ENCODE results near the gene SLC16A3.
"Not testable (repeated sequence)": the region's sequence is repeated elsewhere in the genome, so short reads cannot be mapped to it uniquely, and the experiment has no call there.

SLC16A3 gene

DNA sequence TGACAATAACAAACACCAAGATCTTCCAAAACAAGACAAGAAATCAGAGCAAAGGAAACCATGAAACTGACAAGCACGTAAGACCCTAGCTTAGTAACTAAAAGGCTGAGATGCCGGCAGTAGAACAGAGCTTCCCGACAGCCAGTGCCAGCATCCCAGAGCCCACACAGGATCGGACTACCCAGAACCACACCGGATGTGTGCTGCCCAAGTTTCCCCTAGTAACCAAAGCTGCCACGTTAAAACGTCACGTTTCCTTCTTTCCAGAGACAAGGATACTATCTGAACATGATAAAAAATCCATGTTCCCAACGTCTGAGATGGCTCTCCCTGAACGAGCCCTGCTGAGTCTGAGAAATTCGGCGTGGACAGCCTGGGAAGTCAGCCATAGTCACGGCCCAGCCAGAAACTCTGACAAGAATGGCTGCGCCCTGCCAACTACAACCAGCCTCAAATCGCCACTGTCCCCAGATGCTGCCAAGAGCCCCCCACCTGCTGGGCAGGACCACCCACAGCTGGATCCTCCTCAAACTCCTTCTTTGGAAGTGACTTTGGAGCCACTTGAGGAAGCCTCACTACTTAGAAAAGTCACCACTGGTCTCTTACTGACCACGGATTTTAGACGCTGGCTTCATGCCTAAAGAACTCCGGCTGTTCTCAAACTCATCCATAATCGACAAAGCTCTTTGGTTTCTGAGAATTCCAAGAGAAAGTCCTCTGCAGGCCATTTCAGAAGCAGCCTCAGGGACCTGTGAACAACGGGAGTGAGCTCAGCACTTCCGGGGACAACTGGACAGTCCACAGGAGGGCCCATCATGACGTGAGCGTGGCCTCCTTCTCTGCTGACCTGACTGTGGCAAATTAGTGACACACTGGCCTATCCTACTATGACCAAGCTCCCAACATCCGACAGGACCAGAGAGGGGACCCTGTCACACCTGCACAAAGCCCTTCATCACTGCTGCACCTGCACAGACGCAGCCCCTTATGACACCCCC, 32.9 kb upstream of the SLC16A3 start:
- TF ChIP-seq JUND (IDR thresholded peaks at IDR 0.05; ENCODE audit: low read depth), result no peak
- in situ Hi-C loops (cut with HindIII; ENCODE audit: low pct_unique_long_range_greater_than_20kb, low sequenced_read_pairs), result no loop called here
- no peak for DNase-seq (ENCODE audit: low read depth in 1 of 2, low spot score in 1 of 2)

DNA sequence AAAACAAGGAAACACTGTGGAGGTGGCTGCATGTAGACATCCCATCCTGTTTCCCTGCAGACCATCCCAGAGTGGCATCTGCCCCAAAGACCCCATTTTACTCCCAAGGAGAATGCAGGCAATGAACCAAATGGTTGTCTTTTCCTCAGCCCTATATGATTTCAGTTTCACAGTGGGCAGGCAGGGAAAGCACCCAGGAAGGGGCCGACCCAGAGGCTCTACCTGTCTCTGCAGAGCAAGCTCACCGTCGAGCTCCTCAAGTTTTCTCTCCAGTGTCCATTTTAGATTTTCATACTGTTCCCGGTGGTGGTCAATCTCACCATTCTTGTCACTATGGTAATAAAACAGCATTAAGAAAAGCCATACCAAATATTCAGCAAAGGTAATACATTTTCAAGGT, 30.8 kb upstream of the SLC16A3 start:
- in situ Hi-C loops (cut with HindIII; ENCODE audit: low pct_unique_long_range_greater_than_20kb, low sequenced_read_pairs), result no loop called here
- no peak for DNase-seq (ENCODE audit: low read depth in 1 of 2, low spot score in 1 of 2)
- no peak for TF ChIP-seq JUND (IDR thresholded peaks at IDR 0.05; ENCODE audit: low read depth)

DNA sequence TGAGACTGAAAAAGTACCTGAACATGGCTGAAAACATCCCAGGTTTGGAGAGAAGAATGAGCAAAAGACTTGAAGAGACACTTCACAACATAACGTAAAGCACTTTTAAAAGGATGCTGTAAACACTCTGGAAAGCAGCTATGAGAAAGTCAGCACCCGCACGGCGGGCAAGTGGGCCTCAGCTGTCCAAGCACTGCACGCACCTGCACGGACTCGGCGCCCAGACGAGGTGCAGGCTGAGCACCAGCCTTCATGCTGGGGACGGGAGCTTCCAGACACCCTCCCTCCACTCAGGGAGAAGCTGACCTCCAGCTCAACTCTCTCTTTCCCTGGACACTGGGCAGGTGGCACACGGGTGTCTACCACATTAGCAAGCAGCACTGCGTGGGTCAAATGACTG, 29.3 kb upstream of the SLC16A3 start:
- TF ChIP-seq JUND (IDR thresholded peaks at IDR 0.05; ENCODE audit: low read depth), result no peak
- in situ Hi-C loops (cut with HindIII; ENCODE audit: low pct_unique_long_range_greater_than_20kb, low sequenced_read_pairs), result no loop called here
- DNase-seq (ENCODE audit: low read depth in 1 of 2, low spot score in 1 of 2), result no peak

DNA sequence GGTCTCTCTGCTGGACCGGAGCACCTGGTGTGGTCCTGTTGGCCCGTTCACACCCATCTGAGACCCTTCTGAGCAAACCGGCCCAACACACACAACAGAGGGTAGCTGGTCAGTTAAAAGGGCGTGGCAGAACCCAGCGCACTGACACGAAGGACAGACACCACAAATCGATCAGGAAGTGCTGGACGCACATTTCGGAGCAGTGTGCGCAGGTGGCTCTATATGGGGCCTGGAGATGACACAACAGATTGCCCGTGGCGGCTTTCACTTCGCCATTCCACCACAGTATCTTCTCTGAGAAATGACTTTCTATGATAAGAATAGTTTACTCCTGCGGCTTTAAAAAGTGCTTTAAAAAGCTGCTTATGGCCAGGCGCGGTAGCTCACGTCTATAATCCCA, 28.7 kb upstream of the SLC16A3 start:
- in situ Hi-C loops (cut with HindIII; ENCODE audit: low pct_unique_long_range_greater_than_20kb, low sequenced_read_pairs), result no loop called here
- no peak for DNase-seq (ENCODE audit: low read depth in 1 of 2, low spot score in 1 of 2)
- TF ChIP-seq JUND (IDR thresholded peaks at IDR 0.05; ENCODE audit: low read depth), result no peak

DNA sequence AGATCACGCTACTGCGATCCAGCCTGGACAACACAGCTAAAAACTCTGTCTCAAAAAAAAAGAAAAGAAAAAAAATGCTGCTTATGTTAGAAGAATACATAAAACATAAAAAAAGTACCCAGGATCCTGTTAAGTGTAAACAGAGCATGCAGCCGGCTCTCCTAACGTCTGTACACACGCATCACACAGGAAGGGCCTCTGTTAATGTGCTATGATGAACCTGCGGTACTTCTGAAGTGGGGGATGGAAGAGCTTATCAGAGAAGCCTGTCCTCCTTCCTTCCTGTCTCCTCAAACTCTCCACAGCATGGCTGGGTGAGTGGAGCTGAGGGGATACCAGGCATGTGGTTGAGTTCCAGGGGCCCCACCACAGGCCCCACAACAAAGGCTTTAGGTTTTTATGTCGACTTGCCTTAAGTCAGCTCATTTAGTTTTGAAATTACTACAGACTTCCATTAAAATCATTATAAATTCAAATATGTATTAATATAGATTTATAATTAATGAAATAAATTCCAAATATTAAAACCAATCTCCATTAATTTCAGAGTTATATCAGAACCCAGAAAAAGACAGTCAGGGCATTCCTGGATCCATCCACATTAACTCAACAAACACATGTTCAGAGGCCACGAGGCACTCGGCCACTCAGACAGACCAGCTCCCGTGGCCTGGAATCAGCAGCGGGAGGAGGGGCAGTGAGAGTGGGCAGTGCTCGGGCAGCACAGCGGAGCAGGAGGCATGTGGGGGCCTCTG, 27.9 kb upstream of the SLC16A3 start:
- no peak for TF ChIP-seq JUND (IDR thresholded peaks at IDR 0.05; ENCODE audit: low read depth)
- DNase-seq (ENCODE audit: low read depth in 1 of 2, low spot score in 1 of 2), result no peak
- in situ Hi-C loops (cut with HindIII; ENCODE audit: low pct_unique_long_range_greater_than_20kb, low sequenced_read_pairs), result no loop called here

DNA sequence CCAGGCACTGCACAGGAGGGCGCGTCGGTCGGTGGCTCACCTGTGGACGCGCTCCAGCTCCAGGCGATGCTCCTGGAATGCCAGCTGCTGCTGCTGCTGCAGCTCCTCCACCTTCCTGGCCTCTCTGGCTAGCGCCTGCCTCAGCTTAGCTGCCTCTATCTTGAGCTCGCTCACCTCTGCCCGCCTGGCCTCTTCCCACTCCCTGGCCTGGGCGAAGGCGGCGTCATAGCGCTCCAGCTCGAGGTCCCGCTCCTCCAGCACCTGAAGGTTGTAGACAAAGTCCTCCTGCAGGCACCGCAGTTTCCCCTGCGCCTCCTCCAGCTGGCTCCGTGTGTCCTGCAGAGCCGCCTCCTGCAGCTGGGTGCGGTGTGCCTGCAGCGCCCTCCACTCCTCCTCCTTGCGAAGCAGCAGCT, 27.3 kb upstream of the SLC16A3 start:
- no peak for TF ChIP-seq JUND (IDR thresholded peaks at IDR 0.05; ENCODE audit: low read depth)
- no peak for DNase-seq (ENCODE audit: low read depth in 1 of 2, low spot score in 1 of 2)
- in situ Hi-C loops (cut with HindIII; ENCODE audit: low pct_unique_long_range_greater_than_20kb, low sequenced_read_pairs), result no loop called here

DNA sequence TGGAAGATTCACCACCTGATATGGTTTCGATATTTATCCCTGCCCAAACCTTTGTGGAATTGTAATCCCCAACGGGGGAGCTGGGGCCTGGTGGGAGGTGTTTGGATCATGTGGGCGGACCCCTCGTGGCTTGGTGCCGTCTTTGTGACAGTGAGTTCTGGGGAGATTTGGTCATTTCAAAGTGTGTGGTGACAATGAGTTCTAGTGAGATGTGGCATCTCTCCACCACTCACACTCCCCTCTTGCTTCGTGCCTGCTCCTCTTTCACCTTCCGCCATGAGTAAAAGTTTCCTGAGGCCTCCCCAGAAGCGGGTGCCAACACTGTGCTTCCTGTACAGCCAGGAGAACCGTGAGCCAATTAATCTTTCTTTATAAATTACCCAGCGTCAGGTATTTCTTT, 25.9 kb upstream of the SLC16A3 start:
- in situ Hi-C loops (cut with HindIII; ENCODE audit: low pct_unique_long_range_greater_than_20kb, low sequenced_read_pairs), result no loop called here
- no peak for TF ChIP-seq JUND (IDR thresholded peaks at IDR 0.05; ENCODE audit: low read depth)
- no peak for DNase-seq (ENCODE audit: low read depth in 1 of 2, low spot score in 1 of 2)

DNA sequence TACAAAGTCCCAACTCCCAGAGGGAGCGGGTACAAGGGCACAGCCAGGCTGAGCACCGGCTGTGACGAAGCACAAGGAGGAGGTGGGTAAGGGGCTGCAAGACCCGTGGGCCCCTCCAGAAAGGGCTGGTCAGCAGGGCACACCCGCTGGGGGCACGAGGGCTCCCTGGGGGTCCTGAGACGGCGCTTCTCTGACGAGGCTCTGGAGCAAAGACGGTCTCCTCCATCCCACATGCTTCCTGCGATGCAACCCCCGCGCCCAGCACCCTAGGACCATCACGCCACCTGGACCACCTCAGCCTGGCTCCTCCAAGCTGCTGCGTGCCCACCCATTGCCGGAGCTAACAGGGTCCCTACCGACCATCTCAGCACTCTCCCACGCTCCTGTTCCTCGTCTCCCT, 24.9 kb upstream of the SLC16A3 start:
- TF ChIP-seq JUND (IDR thresholded peaks at IDR 0.05; ENCODE audit: low read depth), result no peak
- DNase-seq (ENCODE audit: low read depth in 1 of 2, low spot score in 1 of 2), result no peak
- in situ Hi-C loops (cut with HindIII; ENCODE audit: low pct_unique_long_range_greater_than_20kb, low sequenced_read_pairs), result no loop called here

DNA sequence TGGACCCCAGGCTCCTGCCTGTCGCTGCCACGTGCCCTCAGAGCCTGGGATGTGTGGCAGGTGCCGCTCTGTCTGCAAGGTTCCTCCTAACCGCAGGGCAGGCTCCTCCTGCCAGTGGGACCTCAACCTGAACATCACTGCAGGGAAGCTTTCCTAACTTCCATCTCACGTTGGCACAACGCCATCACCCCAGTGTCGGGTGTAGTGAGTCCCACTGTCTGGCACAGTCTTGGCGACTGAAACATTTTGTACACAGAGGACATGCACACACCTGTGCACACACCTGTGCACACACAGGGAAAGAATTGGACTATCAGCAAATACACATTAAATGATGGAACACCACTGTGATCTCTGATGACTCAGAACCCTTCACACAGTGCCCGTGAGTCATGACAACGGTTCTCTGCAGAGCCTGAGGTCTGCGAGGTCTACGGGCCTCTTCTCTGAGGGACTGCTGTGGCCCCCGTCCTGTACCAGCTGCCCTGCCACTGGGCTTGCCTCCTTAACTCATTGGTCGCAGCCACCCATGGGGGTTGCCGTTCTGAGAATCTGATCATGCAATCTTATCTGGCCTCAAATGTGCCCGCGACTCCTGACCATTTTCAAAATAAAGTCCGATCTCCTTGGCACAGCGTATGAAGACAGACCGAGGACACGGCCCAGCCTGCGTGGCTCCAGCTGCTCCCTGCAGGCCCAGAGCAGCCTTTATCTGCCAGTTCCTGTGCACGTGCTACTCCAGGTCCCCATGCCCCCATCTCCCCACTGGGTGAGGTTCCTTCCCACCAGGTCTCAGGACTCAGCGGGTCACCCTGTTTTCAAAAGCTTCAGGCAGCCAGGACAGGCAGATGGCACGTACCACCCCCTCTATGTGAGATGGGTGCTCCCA, 23.8 kb upstream of the SLC16A3 start:
- in situ Hi-C loops (cut with HindIII; ENCODE audit: low pct_unique_long_range_greater_than_20kb, low sequenced_read_pairs), result no loop called here

DNA sequence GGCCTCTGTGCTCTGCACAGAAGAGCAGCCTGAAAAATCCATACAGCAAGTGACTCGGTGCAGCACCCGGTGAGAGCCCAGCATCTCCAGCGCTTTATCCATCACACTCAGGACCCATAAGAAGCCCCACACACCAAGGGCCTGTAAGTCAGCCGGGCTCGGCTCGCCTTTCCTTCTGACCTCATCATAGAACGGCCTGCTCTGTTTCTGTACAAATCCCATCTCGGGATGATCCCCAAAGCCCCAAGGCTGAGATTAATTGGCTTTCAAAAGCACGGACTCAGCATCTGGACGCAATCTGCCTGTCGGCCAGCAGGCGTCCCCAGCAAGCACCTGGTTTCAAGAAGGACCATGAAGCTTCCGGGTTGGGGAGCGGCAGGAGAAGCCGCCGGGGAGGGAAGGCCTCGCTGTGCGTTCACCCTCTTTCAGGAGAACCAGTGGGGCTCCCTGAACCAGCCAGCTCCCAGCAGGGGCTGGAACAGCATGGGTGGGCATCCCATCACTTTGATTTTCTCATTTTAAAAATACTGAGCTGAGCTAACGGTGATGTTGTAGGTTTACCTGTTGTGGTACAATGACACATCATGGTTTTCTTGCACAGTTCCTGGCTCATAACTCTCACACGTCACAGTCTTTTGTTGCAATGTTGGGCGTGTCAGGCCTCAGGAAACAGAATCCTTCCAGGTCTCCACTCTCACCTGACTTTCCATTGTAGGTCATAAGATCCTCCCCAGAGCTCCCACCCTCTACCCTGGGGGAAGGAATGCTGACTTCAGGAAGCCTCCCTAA, 22.9 kb upstream of the SLC16A3 start:
- peak; percentile 73 to 91 for DNase-seq (ENCODE audit: low read depth in 1 of 2, low spot score in 1 of 2)
- in situ Hi-C loops (cut with HindIII; ENCODE audit: low pct_unique_long_range_greater_than_20kb, low sequenced_read_pairs), result no loop called here
- TF ChIP-seq JUND (IDR thresholded peaks at IDR 0.05; ENCODE audit: low read depth), result no peak

More for the DNA sequence above, 23.8 kb upstream of the SLC16A3 start:
- TF ChIP-seq JUND (IDR thresholded peaks at IDR 0.05; ENCODE audit: low read depth), result no peak
- DNase-seq (ENCODE audit: low read depth in 1 of 2, low spot score in 1 of 2), result no peak

DNA sequence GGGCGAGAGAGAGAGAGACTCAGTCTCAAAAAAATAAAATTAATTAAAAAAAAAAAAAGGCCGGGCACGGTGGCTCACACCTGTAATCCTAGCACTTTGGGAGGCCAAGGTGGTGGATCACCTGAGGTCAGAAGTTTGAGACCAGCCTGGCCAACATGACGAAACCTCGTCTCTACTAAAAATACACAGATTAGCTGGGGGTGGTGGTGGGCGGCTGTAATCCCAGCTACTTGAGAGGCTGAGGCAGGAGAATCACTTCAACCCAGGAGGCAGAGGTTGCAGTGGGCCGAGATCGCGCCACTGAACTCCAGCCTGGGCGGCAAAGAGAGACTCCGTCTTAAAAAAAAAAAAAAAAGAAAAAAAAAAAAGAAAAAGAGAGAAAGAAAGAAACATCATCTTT, 18.2 kb upstream of the SLC16A3 start:
- DNase-seq (ENCODE audit: low read depth in 1 of 2, low spot score in 1 of 2); in situ Hi-C loops (cut with HindIII; ENCODE audit: low pct_unique_long_range_greater_than_20kb, low sequenced_read_pairs): not testable (repeated sequence)
